GM13976 (cell line): ENCODE data around the gene PPP2R2D.

Experiments
- DNase-seq: peaks from one replicate; pipeline ENCODE4 v3.0.0; 2012; ENCODE audit warnings: low spot score
- CTCF ChIP-seq: IDR thresholded peaks from 2 replicates; pipeline ENCODE4 v1.5.1; 2012; ENCODE audit warnings: borderline replicate concordance, mild to moderate bottlenecking; ENCODE audit not compliant: insufficient read depth; ENCODE audit errors: extremely low read depth, missing control alignments, control extremely low read depth
- in situ Hi-C: fragments of 300-500 bp; cut with MboI; formaldehyde crosslinking; loops from one replicate; pipeline ENCODE4 v1.12.0; 2022; ENCODE audit warnings: low sequenced_read_pairs, mixed read lengths, inconsistent platforms; ENCODE audit not compliant: unreplicated experiment

PPP2R2D gene

GRCh38 chr10:131991726-131992125 is 90.9 kb downstream of the PPP2R2D start:
- no peak for TF ChIP-seq CTCF
- no peak for DNase-seq
- in situ Hi-C loops, result no loop called here

- DNase-seq, result no peak
- TF ChIP-seq CTCF, result no peak
- in situ Hi-C loops, result no loop called here
Measured at GRCh38 chr10:131993275-131993674, 92.5 kb downstream of the PPP2R2D start.

- in situ Hi-C loops, result no loop called here
- no peak for TF ChIP-seq CTCF
- DNase-seq, result no peak
Measured at GRCh38 chr10:131994435-131994834, 93.6 kb downstream of the PPP2R2D start.

- TF ChIP-seq CTCF, result no peak
- in situ Hi-C loops, result no loop called here
- no peak for DNase-seq
Measured at GRCh38 chr10:131996466-131997365, 95.9 kb downstream of the PPP2R2D start.

- in situ Hi-C loops, result no loop called here
- DNase-seq, result no peak
- TF ChIP-seq CTCF, result no peak
Measured at GRCh38 chr10:131997366-131998049, 96.7 kb downstream of the PPP2R2D start.

- in situ Hi-C loops, result no loop called here
- no peak for DNase-seq
- no peak for TF ChIP-seq CTCF
Measured at GRCh38 chr10:131998050-131998844, 97.4 kb downstream of the PPP2R2D start.
